Duodenal mucosa (tissue), 2 donors: ENCODE results near the gene TRIM4.
A peak's percentile ranks its signal among the peaks of the same experiment; 100 is the strongest.
"Not testable (repeated sequence)": the region's sequence is repeated elsewhere in the genome, so short reads cannot be mapped to it uniquely, and the experiment has no call there.

Source experiments
- H3K27ac ChIP-seq: one replicate; pipeline ENCODE4 v1.7.0; 2013; ENCODE audit warnings: low read depth, low read length
- H3K27me3 ChIP-seq, 2 donors: one replicate each; pipeline ENCODE4 v1.7.0; 2013; ENCODE audit warnings: low read length in 2 of 2, control low read depth in 1 of 2; ENCODE audit not compliant: insufficient read depth in 2 of 2, control insufficient read depth in 1 of 2
- H3K36me3 ChIP-seq, 2 donors: one replicate each; pipeline ENCODE4 v1.7.0; 2013; ENCODE audit warnings: low read length in 2 of 2, control low read depth in 1 of 2; ENCODE audit not compliant: insufficient read depth in 2 of 2, control insufficient read depth in 1 of 2
- H3K4me1 ChIP-seq, 2 donors: one replicate each; pipeline ENCODE4 v1.7.0; 2013; ENCODE audit warnings: low read length in 2 of 2, control low read depth in 1 of 2; ENCODE audit not compliant: insufficient read depth in 2 of 2, control insufficient read depth in 1 of 2
- H3K4me3 ChIP-seq, 2 donors: one replicate each; pipeline ENCODE4 v1.7.0; 2013; ENCODE audit warnings: low read length in 2 of 2, low read depth in 1 of 2
- H3K9ac ChIP-seq, 2 donors: one replicate each; pipeline ENCODE4 v1.7.0; 2013; ENCODE audit warnings: low read length in 2 of 2, low read depth in 1 of 2
- H3K9me3 ChIP-seq, 2 donors: one replicate each; pipeline ENCODE4 v1.7.0; 2013; ENCODE audit warnings: low read length in 2 of 2, control low read depth in 1 of 2; ENCODE audit not compliant: control insufficient read depth in 1 of 2

Gene TRIM4

DNA sequence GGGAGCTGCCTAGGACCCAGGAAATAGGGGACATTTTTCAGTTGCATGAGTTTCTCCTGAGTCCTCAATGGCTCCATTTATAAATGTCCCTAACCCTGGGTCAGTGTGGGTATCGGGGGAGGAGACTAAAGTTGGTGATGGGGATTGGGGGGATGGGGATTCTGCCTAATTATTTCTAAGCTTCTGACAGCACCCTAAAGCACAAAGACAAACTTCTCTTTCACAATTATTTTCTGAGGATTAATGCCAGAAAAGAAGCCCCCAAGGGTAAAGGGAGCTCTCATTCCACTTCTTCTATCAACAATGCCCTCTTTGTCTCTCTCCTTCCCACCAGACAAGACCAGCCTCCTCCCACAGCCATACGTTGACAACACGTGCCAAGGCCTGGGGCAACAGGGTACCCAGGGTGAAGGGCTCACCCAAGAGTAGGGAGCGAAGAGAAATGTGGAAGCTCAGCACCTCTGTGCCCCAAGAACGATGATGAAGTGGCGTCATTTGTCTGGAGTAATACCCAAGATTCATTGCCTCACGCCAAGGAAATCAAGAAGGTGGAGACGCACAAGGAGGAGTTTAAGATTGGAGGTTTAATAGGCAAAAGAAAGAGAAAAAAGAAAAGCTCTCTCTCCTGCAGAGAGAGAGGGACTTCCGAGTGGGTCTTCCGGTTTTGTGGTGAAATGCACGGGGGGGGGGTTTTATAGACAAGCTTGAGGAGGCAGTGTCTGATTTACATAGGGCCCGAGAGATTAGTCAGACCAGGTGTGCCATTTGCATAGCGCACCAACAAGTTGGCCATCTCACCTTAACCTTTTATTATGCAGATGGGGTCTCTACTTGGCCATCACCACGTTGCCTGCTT is 24.5 kb upstream of the TRIM4 start:
- no peak overlapping the region for H3K9ac ChIP-seq
- peaks cover 0 to under 1% of the 10 kb centered on the region in 2 donors for H3K9me3 ChIP-seq
- H3K27me3 ChIP-seq: no peaks in the 10 kb centered on the region
- no peak overlapping the region for H3K4me3 ChIP-seq
- no peaks in the 10 kb centered on the region for H3K4me1 ChIP-seq
- H3K27ac ChIP-seq: no peak overlapping the region
- H3K36me3 ChIP-seq: no peaks in the 10 kb centered on the region

DNA sequence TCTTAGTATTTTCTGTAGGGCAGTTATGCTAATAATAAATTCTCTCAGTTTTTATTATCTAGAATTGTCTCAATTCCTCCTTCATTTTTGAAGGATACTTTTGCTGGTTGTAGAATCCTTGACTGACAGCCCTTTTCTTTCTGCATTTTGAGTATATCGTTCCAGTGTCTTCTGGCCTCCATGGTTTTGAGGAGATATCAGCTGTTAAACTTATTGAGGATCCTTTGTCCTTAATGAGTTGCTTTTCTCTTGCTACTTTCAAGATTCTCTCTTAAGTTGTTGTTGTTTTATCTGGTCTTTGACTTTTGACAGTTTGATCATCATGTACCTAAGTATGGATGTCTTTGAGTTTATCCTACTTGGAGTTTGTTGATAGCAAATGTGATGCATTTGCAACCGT is 19.0 kb upstream of the TRIM4 start:
- no peak overlapping the region for H3K27ac ChIP-seq
- no peak overlapping the region for H3K4me3 ChIP-seq
- H3K4me1 ChIP-seq: no peaks in the 10 kb centered on the region
- no peaks in the 10 kb centered on the region for H3K36me3 ChIP-seq
- no peak overlapping the region for H3K9ac ChIP-seq
- peaks cover 0 to 5% of the 10 kb centered on the region in 2 donors for H3K27me3 ChIP-seq
- H3K9me3 ChIP-seq: peaks cover 6 to 9% of the 10 kb centered on the region in 2 donors

DNA sequence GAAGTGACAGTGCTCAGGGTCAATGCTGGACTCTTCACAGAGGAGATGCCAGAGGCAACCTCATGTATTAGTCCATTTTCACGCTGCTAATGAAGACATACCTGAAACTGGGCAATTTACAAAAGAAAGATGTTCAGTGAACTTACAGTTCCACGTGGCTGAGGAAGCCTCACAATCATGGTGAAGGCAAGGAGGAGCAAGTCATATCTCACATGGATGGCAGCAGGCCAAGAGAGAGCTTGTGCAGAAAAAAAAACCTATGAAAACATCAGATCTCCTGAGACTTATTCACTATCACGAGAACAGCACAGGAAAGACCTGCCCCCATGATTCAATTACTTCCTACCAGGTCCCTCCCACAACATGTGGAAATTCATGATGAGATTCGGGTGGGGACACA is 15.7 kb upstream of the TRIM4 start:
- H3K36me3 ChIP-seq, H3K9me3 ChIP-seq, H3K4me1 ChIP-seq, H3K9ac ChIP-seq, H3K27ac ChIP-seq, H3K4me3 ChIP-seq: not testable (repeated sequence)
- H3K27me3 ChIP-seq: peaks cover 0 to 11% of the 10 kb centered on the region in 2 donors

DNA sequence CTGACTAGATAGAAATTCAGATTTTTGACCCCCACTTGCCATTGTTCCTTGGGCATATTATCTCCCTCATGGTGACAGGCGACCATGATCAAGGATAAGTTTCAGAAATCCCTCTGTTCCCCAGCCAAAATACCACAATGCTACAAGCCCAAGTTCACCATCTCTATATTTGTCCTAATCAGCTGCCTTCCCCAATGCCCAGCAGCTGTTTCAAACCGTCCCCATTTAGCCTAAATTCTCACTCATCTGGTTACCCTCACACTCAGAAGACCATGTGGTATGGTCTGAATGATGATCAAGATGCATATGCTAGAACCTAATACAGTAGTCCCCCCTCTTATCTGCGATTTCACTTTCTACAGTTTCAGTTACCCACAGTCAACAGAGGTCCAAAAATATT is 11.0 kb upstream of the TRIM4 start:
- Histone ChIP-seq H3K4me1 (peaks cover 0 to 5% of the 10 kb centered on the region in 2 donors), H3K27ac (no peak overlapping the region), H3K9me3 (no peaks in the 10 kb centered on the region), H3K9ac (no peak overlapping the region), H3K27me3 (peaks cover 13 to 18% of the 10 kb centered on the region in 2 donors), H3K4me3 (no peak overlapping the region), H3K36me3 (no peaks in the 10 kb centered on the region)

DNA sequence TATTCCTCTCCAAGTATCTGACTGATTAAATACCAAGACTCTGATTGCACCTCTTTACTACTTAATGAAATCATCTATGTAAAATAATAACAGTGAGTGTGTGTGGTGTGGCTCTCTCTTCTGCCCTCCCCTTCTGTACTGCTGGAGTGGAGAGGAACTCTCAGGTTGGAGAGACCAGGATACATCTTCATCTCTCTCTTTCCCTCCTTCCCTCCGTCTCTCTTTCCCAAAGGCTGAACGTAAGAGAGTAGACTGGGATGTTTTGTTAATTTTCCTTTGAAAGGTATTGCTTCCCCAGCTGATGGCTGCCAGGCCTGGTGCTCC is 10.4 kb upstream of the TRIM4 start:
- Histone ChIP-seq H3K27ac (no peak overlapping the region), H3K4me1 (peaks cover 0 to 5% of the 10 kb centered on the region in 2 donors), H3K36me3 (no peaks in the 10 kb centered on the region), H3K27me3 (peaks cover 13 to 18% of the 10 kb centered on the region in 2 donors), H3K4me3 (peak overlapping the region; percentile 27 to 57), H3K9ac (no peak overlapping the region), H3K9me3 (no peaks in the 10 kb centered on the region)

DNA sequence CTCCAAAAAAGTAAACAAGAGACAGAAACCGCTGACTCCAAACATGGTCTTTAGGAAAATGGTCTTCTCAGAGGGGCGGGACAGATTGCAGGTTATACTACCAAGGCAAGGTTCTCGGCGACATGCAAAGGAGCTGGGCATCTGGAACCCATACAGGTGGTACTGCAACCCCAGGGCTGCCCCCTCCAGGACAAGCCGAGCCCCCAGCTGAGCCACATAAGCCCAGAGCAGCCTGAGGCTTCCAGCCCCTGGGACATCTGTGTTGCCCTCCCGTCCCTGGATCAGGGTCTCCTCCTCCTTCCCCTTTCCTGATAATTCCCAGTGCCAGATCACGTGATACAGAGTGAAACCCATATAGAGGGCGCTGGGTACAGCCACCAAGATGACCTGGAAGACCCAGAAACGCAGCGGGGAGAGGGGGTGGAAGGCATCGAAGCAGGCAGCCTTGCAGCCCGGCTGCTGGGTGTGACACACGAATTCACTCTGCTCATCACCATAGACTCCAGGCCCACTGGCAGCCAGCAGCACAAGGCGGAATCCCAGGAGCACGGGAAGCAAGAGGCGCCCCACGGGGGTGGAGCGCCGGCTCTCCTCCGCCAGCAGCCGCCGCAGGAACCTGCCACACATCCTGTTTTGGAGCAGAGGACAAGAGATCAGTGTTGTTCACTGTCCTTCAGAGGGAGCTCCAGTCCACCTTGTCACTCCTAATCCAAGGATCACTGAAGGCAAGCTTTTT is 9.8 kb upstream of the TRIM4 start, which contains the start of gene GJC3:
GJC3 (minus strand) TSS at position 627 of the 736 bp plus-strand sequence; CDS start at position 627, 0 bp downstream.
- H3K4me1 ChIP-seq: peaks cover 0 to 5% of the 10 kb centered on the region in 2 donors
- H3K9ac ChIP-seq: peak within 1 kb of the TSS in 1 of 2 donors; percentile 34
- H3K27me3 ChIP-seq: peaks cover 13 to 18% of the 10 kb centered on the region in 2 donors
- H3K4me3 ChIP-seq: peak within 1 kb of the TSS; percentile 27 to 57
- H3K9me3 ChIP-seq: no peaks in the 10 kb centered on the region
- no peaks in the 10 kb centered on the region for H3K36me3 ChIP-seq
- no peak within 1 kb of the TSS for H3K27ac ChIP-seq

DNA sequence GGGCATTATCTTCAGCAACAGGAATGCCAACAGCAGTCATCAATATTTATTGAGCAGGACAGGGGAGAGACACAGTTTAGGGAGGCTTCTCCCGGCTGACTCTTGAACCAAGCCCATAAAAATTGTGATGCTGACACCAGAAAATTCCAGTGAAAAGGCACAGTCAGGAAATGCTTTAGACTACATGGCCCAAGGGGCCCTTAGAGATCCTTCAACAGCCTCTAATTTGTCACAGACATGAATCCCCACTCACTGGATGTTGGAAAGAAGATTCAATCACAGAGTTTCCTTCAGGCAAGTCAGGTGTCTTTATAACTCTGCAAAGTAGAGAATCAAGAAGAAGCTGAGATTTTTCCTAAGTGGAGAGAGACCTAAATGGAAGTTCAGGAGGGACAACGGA is 8.9 kb upstream of the TRIM4 start:
- H3K4me3 ChIP-seq: no peak overlapping the region
- H3K4me1 ChIP-seq: peaks cover 0 to 5% of the 10 kb centered on the region in 2 donors
- no peak overlapping the region for H3K9ac ChIP-seq
- H3K27me3 ChIP-seq: peaks cover 11 to 13% of the 10 kb centered on the region in 2 donors
- no peaks in the 10 kb centered on the region for H3K36me3 ChIP-seq
- no peaks in the 10 kb centered on the region for H3K9me3 ChIP-seq
- no peak overlapping the region for H3K27ac ChIP-seq

DNA sequence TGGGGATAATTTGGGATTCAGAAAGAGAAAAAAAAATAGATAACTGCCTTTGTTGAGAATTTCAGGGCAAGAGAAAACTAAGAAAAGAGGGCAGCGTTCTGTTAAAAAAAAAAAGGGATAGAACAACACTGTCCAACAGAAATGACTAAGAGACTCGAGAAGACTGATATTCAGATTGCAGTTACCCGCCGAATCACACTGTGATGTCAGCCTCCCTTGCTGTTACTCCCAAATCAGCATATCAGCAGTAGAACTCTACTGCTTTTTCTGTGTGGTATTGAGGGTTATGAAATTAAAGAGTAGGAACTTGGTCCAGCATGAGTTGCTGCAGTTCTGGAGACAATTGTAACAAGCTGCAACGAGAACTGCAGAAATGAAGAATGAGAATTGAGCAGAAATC is 8.2 kb upstream of the TRIM4 start:
- Histone ChIP-seq H3K9ac (no peak overlapping the region), H3K27me3 (peaks cover 6 to 13% of the 10 kb centered on the region in 2 donors), H3K4me1 (peaks cover 0 to 5% of the 10 kb centered on the region in 2 donors), H3K36me3 (no peaks in the 10 kb centered on the region), H3K4me3 (no peak overlapping the region), H3K27ac (no peak overlapping the region), H3K9me3 (no peaks in the 10 kb centered on the region)

DNA sequence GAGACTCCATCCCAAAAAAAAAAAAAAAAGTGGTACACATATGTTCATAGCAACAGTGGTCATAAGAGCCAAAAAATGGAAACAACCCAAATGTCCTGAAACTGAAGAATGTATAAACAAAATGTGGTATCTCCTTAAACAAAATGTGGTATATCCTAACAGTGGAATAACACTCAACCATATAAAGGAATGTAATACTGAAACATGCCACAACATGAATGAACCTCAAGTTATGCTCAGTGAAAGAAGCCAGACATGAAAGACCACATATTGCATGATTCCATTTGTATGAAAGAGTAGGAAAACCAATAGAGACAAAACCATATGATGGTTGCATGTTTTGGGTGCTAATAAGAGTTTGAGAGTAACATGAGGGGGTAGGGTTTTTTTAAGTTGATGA is 7.0 kb upstream of the TRIM4 start:
- H3K9me3 ChIP-seq: no peaks in the 10 kb centered on the region
- H3K9ac ChIP-seq: no peak overlapping the region
- no peaks in the 10 kb centered on the region for H3K36me3 ChIP-seq
- H3K4me3 ChIP-seq: no peak overlapping the region
- H3K4me1 ChIP-seq: peaks cover 0 to 5% of the 10 kb centered on the region in 2 donors
- H3K27me3 ChIP-seq: peaks cover 6 to 13% of the 10 kb centered on the region in 2 donors
- no peak overlapping the region for H3K27ac ChIP-seq

DNA sequence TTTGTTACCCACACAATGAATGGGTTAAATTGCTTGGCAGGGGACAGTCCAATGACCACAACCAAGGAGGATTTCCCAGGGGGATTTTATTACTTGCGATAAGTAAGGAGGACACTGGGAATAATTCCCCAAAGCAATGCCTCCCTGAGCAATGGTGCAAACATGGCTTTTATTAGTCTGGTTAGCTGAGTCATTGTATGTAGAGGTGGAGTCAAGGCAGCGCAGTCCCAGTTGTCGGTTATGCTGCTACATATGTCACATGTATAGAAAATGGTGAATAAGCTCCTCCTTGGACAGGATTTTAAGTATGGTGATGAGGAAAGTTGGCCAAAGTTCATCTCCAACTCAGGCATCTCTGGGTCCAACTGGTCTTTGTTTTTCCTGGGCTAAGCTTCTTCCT is 3.9 kb upstream of the TRIM4 start:
- Histone ChIP-seq H3K27me3 (peaks cover 3 to 10% of the 10 kb centered on the region in 2 donors), H3K9ac (no peak overlapping the region), H3K4me1 (peaks cover 7 to 11% of the 10 kb centered on the region in 2 donors), H3K9me3 (no peaks in the 10 kb centered on the region), H3K4me3 (no peak overlapping the region), H3K27ac (no peak overlapping the region), H3K36me3 (no peaks in the 10 kb centered on the region)
